HG03442 (cell line): ENCODE results near the gene USP19.

ENCODE experiments used
- ATAC-seq: cut with Tn5 transposase; IDR thresholded peaks from one replicate; pipeline ENCODE4 v1.9.1; 2021; ENCODE audit warnings: mild to moderate bottlenecking, moderate library complexity; ENCODE audit not compliant: unreplicated experiment

The USP19 gene, protein sequence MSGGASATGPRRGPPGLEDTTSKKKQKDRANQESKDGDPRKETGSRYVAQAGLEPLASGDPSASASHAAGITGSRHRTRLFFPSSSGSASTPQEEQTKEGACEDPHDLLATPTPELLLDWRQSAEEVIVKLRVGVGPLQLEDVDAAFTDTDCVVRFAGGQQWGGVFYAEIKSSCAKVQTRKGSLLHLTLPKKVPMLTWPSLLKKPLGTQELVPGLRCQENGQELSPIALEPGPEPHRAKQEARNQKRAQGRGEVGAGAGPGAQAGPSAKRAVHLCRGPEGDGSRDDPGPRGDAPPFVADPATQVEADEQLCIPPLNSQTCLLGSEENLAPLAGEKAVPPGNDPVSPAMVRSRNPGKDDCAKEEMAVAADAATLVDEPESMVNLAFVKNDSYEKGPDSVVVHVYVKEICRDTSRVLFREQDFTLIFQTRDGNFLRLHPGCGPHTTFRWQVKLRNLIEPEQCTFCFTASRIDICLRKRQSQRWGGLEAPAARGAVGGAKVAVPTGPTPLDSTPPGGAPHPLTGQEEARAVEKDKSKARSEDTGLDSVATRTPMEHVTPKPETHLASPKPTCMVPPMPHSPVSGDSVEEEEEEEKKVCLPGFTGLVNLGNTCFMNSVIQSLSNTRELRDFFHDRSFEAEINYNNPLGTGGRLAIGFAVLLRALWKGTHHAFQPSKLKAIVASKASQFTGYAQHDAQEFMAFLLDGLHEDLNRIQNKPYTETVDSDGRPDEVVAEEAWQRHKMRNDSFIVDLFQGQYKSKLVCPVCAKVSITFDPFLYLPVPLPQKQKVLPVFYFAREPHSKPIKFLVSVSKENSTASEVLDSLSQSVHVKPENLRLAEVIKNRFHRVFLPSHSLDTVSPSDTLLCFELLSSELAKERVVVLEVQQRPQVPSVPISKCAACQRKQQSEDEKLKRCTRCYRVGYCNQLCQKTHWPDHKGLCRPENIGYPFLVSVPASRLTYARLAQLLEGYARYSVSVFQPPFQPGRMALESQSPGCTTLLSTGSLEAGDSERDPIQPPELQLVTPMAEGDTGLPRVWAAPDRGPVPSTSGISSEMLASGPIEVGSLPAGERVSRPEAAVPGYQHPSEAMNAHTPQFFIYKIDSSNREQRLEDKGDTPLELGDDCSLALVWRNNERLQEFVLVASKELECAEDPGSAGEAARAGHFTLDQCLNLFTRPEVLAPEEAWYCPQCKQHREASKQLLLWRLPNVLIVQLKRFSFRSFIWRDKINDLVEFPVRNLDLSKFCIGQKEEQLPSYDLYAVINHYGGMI (N-terminal part only)

DNA sequence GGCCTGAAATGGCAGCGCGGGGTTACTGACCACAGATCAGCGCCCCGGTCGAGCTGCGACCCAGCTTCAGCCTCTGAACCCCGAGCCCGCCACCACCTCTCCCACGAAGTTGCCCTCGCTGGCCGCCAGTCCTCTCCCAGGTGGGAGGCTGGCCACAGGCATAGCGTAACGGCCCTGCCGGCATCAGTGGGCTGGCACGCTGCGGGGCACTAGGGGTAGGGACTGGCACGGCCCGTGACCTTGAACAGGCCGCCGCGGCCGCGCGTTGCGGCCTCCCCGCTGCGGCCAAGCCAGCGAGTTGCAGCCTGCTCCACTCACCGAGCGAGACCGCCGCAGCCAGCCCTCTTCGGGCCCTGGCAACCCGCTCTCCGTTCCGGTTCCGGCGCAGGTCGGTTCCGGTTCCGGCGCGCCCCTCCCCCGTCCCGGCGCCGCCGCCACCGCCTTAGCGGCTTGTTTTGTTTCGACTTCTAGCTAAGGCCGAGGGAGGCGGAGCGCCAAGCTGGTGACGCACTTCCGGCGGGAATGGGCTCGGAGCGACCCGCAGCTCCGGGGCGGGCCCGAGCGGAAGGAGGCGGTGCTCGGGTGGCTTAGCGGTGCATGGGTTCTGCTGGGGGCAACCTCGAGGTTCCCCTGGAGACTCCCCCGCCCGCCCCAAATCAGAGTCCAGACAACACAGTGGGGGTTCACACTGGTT, at the start of gene USP19:
Gene USP19, minus strand, starts transcription at position 386 of the 694 bp plus-strand sequence. CDS start 1,678 bp downstream, outside the sequence.
- peak; percentile 86 for ATAC-seq

GRCh38 chr3:49166752-49167556, 46.3 kb upstream of the USP19 start:
- ATAC-seq, result no peak

GRCh38 chr3:49165771-49166751, 45.4 kb upstream of the USP19 start, which contains the start of gene CCDC71:
TSS of gene CCDC71 (minus strand) at chr3:49166331. CDS start at chr3:49164208, 2,123 bp downstream.
- ATAC-seq, result peak; percentile 58

GRCh38 chr3:49164983-49165720, 44.5 kb upstream of the USP19 start:
- ATAC-seq, result no peak

GRCh38 chr3:49163609-49164008, 43.0 kb upstream of the USP19 start:
- no peak for ATAC-seq

DNA sequence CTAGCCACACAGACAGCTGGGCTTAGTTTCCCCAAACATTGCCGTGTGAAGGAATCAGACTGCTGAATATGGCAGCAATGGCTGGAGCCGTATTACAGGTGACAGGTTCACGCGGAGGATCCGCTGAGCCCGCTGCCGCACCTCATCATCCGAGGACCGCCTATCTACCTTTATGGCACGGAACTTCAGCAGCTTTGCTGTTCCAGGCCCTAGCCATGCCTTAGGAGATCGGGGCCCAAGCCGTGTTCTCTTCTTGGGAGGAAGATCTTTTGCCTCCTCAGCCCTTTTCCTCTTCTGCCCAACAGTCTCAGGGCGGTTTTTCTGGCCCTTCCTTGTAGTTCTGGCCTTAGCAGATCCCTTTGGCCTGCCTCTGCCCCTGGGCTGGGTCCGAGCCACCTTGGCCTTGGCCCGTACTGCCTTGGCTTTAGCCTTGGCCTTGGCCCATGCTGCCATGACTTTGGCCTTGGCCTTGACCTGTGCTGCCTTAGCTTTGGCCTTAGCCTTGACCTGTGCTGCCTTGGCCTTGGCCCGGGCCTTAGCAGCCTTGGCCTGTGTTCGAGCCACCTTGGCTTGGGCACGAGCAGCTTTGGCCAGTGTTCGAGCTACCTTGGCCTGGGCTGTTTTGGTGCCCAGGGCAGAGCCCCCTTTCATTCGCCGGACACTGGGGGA, 42.3 kb upstream of the USP19 start:
- ATAC-seq, result no peak

- no peak for ATAC-seq
Measured at GRCh38 chr3:49161808-49162530, 41.3 kb upstream of the USP19 start.

- no peak for ATAC-seq
Measured at GRCh38 chr3:49161197-49161596, 40.6 kb upstream of the USP19 start.

DNA sequence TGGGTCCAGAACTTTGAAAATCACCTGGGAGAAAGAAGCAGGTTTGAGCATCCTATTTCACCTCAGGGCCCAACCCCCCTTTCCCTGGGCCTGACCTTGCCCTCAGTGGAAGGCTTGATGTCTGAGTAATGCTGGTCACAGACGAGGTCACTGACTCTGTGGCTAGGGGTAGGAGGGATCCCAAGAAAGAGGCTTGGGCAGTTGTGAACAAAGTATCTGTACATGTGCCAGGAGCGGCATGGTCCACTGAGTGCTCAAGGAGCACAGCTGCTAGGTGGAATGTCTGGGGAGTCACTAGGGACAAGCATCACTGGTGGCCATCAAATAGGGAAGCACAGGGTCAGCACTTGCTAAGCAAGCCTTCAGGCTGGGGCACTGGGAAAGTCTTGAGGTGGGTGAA, 38.2 kb upstream of the USP19 start:
- ATAC-seq, result no peak

DNA sequence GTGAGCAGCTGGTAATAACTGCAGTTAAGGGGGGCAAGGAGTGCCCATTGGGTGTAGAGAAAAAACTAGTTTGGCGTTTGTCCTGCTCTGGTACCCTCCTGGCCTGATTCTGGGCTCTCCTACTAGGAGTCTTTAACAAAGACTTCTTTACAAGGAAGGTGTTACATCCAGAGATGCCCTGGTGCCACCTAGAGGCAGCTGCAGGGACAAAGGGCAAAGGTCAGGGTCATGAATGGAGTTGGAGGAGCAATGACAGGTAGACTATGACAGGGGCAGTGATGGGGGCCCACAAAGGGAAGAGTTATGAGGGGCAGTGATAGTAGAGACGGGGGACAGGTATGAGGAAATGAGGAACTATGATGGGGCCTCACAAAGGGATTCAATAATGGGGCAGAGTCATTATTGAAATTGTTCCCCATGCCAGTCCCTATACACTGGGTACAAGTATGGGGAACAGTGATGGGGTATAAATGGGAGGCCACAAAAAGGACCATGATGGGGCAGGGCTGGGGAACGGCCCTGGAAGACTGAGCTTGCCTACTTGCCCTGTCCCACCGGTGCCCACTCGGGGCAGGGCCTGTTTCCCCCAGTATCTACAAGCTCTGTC, 37.6 kb upstream of the USP19 start:
- ATAC-seq, result no peak

DNA sequence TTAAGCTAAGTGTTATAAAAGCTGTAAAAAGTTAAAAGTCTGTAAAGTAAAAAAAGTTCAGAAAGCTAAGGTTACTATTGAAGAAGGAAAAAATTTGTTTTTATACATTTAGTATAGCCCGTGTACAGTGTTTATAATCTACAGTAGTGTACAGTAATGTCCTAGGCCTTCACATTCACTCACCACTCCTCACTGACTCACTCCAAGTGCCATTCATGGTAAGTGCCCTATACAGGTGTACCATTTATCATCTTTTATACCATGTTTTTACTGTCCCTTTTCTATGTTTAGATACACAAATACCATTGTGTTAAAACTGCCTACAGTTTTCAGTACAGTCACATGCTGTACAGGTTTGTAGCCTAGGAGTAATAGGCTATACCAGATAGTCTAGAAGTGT, 36.7 kb upstream of the USP19 start:
- no peak for ATAC-seq

DNA sequence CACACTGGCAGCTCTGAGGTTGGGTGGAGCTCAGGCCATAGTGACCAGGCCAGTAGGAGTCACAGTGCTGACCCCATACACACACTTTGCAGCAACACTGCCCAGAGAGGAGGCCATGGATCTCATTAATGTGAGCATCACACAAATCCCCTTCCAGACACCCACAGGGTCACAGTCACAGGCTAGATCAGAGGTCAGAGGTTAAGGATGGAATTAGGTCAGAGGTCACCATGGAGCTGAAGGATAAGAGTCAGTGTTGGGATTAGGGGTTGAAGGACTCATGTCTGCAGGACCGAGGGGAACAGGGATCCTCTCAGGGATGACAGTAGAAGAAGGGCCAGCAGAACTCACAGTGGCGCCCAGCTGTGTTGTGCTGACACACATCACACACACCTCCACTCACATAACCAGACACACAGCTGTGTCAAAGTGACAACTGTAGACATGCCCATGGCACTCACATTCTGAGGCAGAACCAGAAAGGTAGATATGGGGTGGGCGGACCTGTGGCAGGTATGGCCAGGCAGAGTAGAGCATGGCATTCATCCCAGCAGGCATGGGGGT, 32.8 kb upstream of the USP19 start:
- ATAC-seq, result no peak

DNA sequence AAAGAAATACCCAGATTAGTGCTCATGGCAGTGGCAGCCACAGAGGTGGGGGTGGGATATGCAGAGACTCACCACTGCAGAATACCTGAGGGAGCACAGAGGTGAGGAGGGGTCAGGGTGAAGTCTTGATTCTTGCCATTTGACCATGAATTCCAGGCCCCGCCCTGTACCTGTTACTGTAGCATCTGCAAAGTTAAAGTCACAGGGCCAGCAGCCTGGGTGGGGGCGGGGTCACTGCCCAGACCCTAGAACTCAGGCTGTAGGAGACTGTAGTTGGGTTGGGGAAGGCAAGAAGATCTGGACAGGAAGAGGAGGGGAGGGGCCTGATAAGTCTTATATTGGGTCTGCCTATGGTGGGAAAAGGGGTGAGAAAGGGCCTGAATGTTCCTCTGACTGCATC, 31.0 kb upstream of the USP19 start:
- no peak for ATAC-seq

- no peak for ATAC-seq
Measured at GRCh38 chr3:49148159-49148558, 27.5 kb upstream of the USP19 start.

- no peak for ATAC-seq
Measured at GRCh38 chr3:49140080-49140479, 19.5 kb upstream of the USP19 start.

GRCh38 chr3:49135499-49135898, 14.9 kb upstream of the USP19 start:
- ATAC-seq, result no peak
